Occipital lobe (tissue), 2 donors: ENCODE data around the gene COL15A1. TPM values are rescaled to one million over a fixed set of nuclear protein-coding genes. Genes with fewer than 3 reads are reported as not detected.

Experiments used
- DNase-seq: peaks from one replicate; lab custom pipeline; 2025; lab: John Stamatoyannopoulos, UW
- total RNA-seq: library from RNA; depleted of rRNA; stranded (reverse); fragments of >200 nt; gene quantifications from one replicate; pipeline ENCODE4 v1.2.3, GENCODE V29; 2014

The COL15A1 gene
- total RNA-seq, 1 donor from 2014 or later = 12.5 TPM

- DNase-seq = no peak
Observed at GRCh38 chr9:98915599-98915998, 28.1 kb upstream of the COL15A1 start.

- no peak for DNase-seq
Observed at GRCh38 chr9:98916660-98917059, 27.0 kb upstream of the COL15A1 start.

- no peak for DNase-seq
Observed at GRCh38 chr9:98917746-98918487, 25.8 kb upstream of the COL15A1 start.

DNA sequence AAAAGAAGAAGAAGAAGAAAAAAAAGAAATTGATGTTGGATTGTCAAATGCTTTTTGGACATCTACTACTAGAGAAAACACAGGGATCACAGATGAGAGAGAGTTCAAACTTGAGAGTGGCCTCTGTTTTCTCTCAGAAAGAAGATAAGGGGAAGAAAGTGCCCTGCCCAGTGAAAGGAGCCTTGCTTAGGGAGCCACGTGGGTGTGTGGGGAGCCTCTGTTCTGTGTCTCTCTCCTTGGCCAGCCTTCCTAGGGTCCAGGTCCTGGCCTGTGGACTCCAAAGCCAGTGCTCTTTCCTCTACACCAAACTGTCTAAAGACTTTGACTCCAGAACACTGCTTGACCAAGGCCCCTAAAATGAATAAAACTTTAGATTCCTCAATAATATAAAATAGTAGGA is 22.0 kb upstream of the COL15A1 start:
- DNase-seq = no peak

- no peak for DNase-seq
Observed at GRCh38 chr9:98922721-98923435, 20.8 kb upstream of the COL15A1 start.

DNA sequence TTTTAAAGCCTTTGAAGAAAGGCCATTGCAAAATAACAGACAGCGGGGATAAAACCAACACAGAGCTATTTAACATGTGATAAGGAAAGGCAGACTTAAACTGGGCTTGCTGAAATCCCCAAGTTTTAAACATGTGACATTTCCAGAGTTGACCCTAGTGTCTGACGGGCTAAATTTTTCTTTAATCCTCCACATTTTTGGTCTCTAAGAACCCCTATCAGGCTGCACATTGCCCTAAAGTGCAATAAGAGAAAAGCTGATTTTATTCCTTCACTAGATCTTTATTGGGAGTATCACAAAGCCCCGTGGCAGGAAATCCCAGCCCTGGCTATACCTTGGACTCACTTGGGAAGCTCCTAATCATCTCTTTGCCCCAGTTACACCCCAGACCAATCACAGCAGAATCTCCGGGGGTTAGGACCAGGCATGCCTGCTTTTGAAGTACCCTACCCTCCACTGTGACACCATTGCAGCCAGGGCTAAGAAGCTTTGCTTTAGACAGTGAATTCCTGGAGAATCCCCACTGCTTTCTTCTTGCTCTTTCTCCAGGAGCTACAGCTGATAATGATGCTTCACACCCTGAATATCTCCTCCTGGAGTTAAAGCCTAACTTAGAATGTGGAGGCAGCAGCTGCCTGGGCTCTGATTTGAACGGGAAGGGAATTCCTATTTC is 20.1 kb upstream of the COL15A1 start:
- no peak for DNase-seq

- DNase-seq = no peak
Observed at GRCh38 chr9:98924946-98925820, 18.5 kb upstream of the COL15A1 start.

DNA sequence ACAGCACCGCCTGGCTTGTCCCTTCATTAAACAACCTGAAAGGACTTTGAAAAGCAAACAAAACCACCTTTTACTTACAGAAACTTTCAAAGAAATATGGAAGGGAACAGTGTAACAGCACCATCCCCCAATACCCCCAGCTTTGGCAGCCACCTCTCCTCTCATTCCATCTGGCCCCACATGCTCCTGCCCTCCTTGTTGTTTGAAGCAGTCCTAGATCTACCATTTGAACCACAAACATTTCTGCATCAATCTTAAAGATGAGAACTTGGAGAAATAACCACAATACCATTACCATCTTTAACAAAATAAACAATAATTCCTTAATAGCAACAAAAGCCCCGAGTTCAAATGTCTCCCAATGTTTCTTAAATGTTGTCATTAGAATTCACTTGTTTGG is 17.8 kb upstream of the COL15A1 start:
- no peak for DNase-seq

- DNase-seq = no peak
Observed at GRCh38 chr9:98927724-98928123, 16.0 kb upstream of the COL15A1 start.

GRCh38 chr9:98929071-98929470 is 14.6 kb upstream of the COL15A1 start:
- DNase-seq = no peak

DNA sequence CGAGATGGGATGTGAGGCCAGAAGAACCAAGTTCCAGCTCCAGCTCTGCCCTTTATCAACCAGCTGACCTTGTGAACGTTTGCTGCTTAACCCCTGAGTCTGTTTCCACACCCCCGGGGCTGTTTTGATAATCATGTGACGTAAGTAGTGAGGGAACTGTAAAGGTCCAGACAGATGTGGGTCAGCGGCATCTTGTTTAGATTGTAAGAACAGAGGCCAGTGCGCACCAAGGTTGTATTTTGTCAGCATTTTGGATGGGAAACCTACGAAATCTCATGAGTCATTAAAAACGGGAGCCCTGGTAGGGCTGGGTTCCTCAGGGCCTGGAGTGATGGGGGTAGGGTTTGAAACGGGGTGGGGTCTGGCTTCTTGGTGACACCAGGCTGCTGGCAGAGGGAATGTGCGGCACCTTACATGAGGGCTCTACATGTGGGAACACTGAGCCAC is 13.8 kb upstream of the COL15A1 start:
- DNase-seq = no peak

- no peak for DNase-seq
Observed at GRCh38 chr9:98930792-98931191, 12.9 kb upstream of the COL15A1 start.

- DNase-seq = no peak
Observed at GRCh38 chr9:98931600-98932389, 11.9 kb upstream of the COL15A1 start.

DNA sequence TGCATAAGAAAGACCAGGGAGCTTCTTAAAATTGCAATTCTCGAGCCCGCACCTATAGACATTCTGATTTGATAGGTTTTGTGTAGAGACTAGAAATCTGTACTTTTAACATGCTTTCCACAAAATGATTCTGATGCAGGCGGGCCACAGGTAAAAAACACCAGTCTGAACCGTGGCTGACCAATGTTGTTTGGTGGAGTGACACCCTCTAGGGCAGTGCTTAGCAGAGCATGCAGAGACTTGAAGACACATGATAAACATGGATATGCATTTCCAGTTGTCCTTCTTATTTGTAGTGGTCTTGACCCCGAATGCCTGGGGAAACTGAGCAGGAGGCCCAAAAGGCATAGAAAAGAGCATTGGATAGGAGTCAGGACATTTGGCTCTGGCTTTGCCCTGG is 10.5 kb upstream of the COL15A1 start:
- no peak for DNase-seq

- no peak for DNase-seq
Observed at GRCh38 chr9:98933890-98934289, 9.8 kb upstream of the COL15A1 start.

DNA sequence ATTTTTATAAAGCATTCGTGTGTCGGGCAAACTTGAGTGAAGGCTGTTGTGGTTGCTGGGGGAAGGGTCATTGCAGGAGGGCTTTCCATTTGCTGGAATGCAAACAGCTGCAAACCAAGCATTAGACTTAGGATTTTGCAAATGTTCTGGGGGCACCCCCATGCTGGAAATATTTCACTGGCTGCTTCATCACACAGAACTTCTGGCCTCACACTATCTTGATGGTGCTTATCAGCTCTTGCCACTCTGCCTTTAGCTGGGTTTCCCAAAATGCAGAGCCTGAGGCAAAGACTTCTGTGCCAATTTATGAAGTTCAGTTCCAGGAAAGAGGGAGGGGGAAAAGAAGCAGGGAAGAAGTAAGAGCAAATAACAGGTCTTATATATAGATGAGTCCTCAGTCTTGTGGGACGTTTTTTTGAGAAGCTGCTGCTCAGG is 8.6 kb upstream of the COL15A1 start:
- DNase-seq = no peak

GRCh38 chr9:98940276-98940675 is 3.4 kb upstream of the COL15A1 start:
- no peak for DNase-seq

DNA sequence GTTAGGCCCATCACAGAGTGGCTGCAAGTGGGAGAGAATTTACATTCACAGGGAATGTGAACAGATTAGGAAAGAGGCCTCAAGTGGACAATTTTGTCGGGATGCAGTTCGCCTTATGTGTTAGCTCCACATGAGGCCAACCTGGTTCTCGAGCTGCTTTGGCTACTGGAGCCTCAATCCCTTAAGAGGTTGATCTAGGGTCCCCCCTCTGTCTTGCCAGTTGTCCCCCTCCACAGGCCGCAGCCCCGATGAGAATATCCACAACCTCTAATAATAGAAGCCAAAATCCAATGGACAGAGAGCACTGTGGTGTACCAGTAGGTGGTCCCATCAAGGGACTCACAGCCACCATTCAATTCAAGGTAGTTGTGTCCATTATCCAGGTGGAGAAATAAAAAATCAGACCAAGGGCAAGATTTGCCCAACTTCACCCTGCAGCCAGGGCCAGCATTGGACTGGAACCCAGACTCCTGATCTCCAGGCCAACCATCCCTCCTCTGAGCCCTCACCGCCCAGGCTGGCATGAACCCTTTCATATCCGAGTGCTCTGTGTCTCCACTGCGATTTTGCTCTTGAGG is 1.7 kb upstream of the COL15A1 start:
- DNase-seq = no peak

GRCh38 chr9:98942906-98943681 is 613 bp upstream of the COL15A1 start:
- no peak for DNase-seq
